GM18505 (cell line): ENCODE results near the gene WDR1.

Experiments
- ATAC-seq: cut with Tn5 transposase; IDR thresholded peaks from one replicate; pipeline ENCODE4 v1.9.1; 2021; ENCODE audit not compliant: unreplicated experiment
- POLR2A ChIP-seq: IDR thresholded peaks from 4 replicates; pipeline ENCODE4 v1.6.1; 2011; ENCODE audit warnings: borderline replicate concordance; ENCODE audit not compliant: insufficient read depth, insufficient read length; ENCODE audit errors: extremely low read depth

Gene WDR1

GRCh38 chr4:10115271-10115796 lies 1.3 kb downstream of the WDR1 start:
- no peak for TF ChIP-seq POLR2A

GRCh38 chr4:10114607-10115006 lies 2.0 kb downstream of the WDR1 start:
- ATAC-seq = no peak
- TF ChIP-seq POLR2A = no peak

More at GRCh38 chr4:10115271-10115796, 1.3 kb downstream of the WDR1 start:
- no peak for ATAC-seq

- ATAC-seq = no peak
- TF ChIP-seq POLR2A = no peak
These were observed 2.5 kb downstream of the WDR1 start for GRCh38 chr4:10114147-10114546.

- ATAC-seq = no peak
- no peak for TF ChIP-seq POLR2A
These were observed 3.1 kb downstream of the WDR1 start for GRCh38 chr4:10113362-10114047.

- no peak for ATAC-seq
- no peak for TF ChIP-seq POLR2A
These were observed 3.8 kb downstream of the WDR1 start for GRCh38 chr4:10112658-10113284.

GRCh38 chr4:10111067-10111801 lies 5.4 kb downstream of the WDR1 start:
- TF ChIP-seq POLR2A = peak; percentile 1
- no peak for ATAC-seq

- no peak for ATAC-seq
- TF ChIP-seq POLR2A = no peak
These were observed 6.5 kb downstream of the WDR1 start for GRCh38 chr4:10109995-10110670.

GRCh38 chr4:10108818-10109783 lies 7.5 kb downstream of the WDR1 start:
- ATAC-seq = no peak
- peak; percentile 44 for TF ChIP-seq POLR2A

- ATAC-seq = no peak
- TF ChIP-seq POLR2A = no peak
These were observed 8.2 kb downstream of the WDR1 start for GRCh38 chr4:10108391-10108790.

- TF ChIP-seq POLR2A = no peak
- no peak for ATAC-seq
These were observed 9.2 kb downstream of the WDR1 start for GRCh38 chr4:10107111-10108091.

GRCh38 chr4:10106421-10107039 lies 10.1 kb downstream of the WDR1 start:
- no peak for ATAC-seq
- TF ChIP-seq POLR2A = no peak
